GM12891 (cell line): ENCODE data around the gene SARDH.

Source experiments
- DNase-seq: peaks from one replicate; pipeline ENCODE4 v3.0.0; 2011; ENCODE audit warnings: low spot score; ENCODE audit not compliant: insufficient read length
- FAIRE-seq: peaks from 2 replicates; lab custom pipeline; 2011; peaks lifted over from hg19 to GRCh38; lab: Jason Lieb, UNC
- PAX5 ChIP-seq: IDR thresholded peaks from 2 replicates; pipeline ENCODE4 v1.6.1; 2011; ENCODE audit warnings: low read length, moderate library complexity, mild to moderate bottlenecking; ENCODE audit not compliant: insufficient read depth, severe bottlenecking
- POLR2A ChIP-seq: IDR thresholded peaks from 2 replicates; pipeline ENCODE4 v1.6.1; 2011; ENCODE audit warnings: low read depth, low read length, control low read depth
- POLR2AphosphoS5 ChIP-seq: IDR thresholded peaks from 2 replicates; pipeline ENCODE4 v1.6.1; 2011; ENCODE audit warnings: low read depth, low read length, control low read depth
- POU2F2 ChIP-seq: IDR thresholded peaks from 2 replicates; pipeline ENCODE4 v1.6.1; 2011; ENCODE audit warnings: low read depth, mild to moderate bottlenecking, control low read depth, low read length, moderate library complexity
- SPI1 ChIP-seq: IDR thresholded peaks from 2 replicates; pipeline ENCODE4 v1.6.1; 2011; ENCODE audit warnings: low read depth, low read length, control low read depth
- TAF1 ChIP-seq: IDR thresholded peaks from 2 replicates; pipeline ENCODE4 v1.6.1; 2011; ENCODE audit warnings: low read depth, low read length, control low read depth

The SARDH gene

DNA sequence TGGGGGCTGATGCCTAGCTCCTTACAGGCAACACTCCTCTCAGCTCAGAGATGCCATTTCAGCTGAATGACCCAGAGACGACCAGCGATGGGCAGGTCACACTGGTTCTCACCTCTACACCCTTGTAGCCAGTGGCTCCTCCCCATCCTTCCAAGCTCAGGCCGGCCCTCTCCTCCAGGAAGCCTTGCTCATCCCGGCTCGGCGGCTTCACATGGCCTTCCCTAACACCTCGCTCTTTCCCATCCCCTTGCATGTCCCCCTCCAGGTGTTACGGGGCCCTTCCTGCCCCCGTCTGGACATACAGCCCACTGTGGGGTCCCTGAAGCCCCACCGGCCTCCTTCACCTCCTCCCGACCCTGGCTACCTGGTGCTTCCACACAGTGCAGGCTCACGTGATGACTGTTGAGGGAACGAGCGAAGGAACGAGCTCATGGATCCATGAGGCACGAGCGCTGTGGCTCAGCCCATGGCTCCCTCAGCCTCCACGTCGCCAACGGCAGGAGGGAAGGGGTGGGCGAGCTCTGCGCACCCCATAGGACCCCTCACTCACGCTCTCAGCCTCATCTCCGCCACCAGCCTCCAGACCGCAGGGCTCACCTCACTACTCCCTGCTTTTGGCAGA is 45.7 kb downstream of the SARDH start:
- no peak for DNase-seq
- TF ChIP-seq SPI1 (no peak), POLR2AphosphoS5 (no peak), POU2F2 (no peak), PAX5 (no peak), TAF1 (no peak), POLR2A (no peak)
- no peak for FAIRE-seq

DNA sequence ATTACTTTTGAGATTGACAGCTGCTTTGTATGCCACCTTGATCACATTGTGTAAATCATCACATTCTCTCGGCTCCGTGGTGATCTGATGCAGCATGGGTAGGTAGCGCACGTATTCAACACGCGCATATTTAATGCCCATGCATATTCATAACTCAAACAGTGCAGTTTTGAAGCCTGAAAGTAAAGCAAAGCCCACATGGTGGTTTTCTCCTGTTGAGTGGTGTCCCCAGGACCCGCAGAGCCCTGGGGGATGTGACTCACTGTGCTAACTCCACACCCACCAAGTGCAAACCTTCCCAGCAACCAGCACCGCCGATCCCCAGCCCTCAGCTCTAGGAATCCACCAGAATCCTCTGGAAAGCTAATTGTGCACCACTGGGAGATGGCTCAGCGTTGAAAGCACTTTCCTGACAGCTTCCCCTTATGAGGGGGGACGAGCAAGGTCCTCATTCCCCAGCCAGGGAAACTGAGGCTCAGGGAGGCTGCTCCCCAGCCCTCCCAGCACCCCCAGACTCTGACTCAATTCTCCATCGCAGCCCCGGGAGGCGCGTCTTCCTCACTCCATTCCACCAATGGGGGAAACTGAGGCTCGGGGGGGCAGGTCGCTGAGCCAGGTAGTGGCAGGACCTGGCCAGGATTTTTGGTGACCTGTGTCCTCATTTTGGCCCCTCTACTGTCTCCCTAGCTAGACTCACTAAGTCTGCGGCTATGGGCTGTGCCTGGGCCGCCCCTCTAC is 46.4 kb downstream of the SARDH start:
- TF ChIP-seq POLR2A (no peak), POU2F2 (peak; percentile 52; the same call in 1 of the 2 replicates), TAF1 (no peak), SPI1 (no peak)

DNA sequence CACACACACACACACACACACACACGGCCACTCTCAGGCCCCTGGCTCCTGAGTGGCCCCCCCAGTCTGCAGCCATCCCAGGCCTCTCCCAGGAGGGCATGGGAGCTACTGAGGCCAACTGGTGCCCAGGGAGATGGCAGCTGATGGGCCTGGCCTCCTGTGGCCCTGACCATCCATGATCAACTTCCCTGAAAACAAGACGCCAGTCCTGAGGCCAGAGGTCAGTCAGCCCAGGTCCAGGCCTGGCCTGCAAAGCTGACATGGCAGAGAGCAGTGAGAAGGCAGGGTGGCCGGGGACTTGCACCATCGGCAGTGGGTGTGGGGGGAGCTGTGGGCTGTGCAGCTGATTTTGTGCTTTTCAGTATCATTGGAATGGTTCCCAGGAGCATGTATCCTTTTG is 47.0 kb downstream of the SARDH start:
- FAIRE-seq (no peak), DNase-seq (no peak)
- no peak for TF ChIP-seq POLR2AphosphoS5
- TF ChIP-seq PAX5, result no peak
- TF ChIP-seq POU2F2, result no peak
- TF ChIP-seq POLR2A, result no peak
- no peak for TF ChIP-seq SPI1
- no peak for TF ChIP-seq TAF1

More for the DNA sequence above, 46.4 kb downstream of the SARDH start:
- no peak for FAIRE-seq
- no peak for DNase-seq

DNA sequence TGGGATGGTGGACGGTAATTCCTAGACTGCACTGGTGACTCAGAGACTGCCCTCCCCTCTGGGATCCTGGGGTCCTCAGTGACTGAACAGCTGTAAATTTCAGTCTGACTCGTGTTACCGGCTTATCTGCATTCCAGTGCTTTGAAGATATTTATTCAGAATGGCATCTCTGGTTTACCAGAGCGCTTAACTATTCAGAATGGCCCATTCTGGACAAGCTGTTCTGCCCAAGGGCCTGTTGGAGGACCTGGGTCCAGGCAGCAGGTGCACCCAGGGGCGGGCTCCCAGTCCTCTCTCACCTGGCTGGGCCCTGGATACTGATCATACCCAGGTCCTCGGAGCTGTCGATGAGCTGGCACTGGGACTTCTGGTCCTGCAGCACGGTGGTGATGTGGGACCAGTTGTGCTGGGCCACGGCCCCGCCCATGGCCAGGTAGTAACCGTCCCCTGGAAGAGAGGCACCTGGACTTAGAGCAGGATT is 48.0 kb downstream of the SARDH start:
- DNase-seq, result no peak
- TF ChIP-seq TAF1 (no peak), PAX5 (no peak), POU2F2 (no peak)

DNA sequence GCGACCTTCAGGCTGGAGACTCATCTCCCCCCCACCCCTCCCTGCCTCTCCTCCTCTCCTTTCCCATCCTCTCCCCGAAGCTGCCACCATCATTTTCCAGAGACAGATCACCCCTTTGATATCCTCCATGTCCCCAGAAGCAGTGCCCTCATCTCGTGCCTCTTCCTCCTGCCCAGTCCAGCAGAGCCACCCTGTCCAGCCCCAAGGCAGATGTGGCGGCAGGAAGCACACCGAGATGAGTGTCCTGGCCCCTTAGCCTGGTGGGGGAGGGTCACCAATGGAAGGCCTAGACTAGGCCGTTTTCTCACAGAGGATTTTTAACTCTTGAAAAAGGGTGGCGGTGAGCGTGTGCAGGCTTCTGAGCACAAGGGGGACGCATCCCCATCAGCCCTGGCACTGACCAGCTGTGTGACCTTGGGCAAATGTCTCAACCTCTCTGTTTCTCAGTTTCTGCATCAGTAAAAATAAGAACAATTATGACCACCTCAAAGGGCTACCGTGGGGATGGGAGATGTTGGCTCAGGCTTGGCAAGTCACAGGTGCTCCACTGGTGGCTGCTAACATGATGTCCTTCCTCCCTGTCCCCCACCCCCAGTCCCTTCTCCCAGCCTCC is 48.9 kb downstream of the SARDH start:
- TF ChIP-seq PAX5 (no peak), TAF1 (no peak), POU2F2 (no peak), POLR2A (no peak), POLR2AphosphoS5 (no peak)
- FAIRE-seq, result no peak
- DNase-seq, result no peak

More for the DNA sequence above, 48.0 kb downstream of the SARDH start:
- no peak for FAIRE-seq

DNA sequence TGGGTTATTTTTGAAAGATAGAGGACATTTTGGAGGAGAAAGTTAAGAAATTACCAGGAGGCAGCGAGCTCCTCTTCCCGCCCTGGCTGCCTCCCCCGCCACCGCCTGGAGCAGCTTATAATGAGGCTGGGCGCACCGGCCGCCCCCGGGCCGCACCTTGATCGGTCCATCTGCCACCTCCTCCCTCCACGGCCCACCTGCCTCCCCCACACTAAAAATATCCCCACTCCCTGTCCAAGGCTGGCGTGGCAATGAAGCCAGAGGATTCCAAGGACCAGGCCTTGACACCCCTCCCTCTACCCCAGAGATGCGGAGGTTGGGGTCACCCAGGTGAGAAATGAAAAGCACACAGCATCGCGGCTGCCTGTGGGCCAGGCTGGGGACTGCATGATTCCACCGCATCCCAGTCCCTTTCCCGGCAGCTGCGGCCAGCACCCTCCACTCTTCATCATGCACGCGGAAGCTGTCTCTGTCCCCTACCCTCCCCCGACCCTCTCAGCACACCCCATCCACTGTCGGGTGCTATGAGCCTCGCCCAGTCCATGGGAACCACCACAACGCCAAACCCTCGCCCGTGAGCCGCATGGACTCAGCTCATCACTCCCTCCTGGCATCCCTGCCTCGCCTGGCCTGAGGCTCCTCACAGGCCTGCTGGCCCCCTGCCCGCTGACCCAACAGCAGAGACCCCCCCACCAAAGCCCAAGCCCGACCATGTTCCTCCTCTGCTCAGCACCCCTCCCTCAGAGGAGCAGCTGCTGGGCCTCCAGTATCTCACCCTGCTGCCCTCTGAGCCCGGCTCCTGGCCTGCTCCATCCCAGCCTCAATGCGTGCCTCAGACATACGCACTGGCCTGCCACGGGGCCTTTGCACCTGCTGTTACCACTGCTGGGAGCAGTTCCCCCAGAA is 50.0 kb downstream of the SARDH start:
- no peak for FAIRE-seq
- no peak for DNase-seq
- TF ChIP-seq POLR2A, result no peak
- TF ChIP-seq PAX5, result no peak
- TF ChIP-seq POU2F2, result no peak
- no peak for TF ChIP-seq TAF1

DNA sequence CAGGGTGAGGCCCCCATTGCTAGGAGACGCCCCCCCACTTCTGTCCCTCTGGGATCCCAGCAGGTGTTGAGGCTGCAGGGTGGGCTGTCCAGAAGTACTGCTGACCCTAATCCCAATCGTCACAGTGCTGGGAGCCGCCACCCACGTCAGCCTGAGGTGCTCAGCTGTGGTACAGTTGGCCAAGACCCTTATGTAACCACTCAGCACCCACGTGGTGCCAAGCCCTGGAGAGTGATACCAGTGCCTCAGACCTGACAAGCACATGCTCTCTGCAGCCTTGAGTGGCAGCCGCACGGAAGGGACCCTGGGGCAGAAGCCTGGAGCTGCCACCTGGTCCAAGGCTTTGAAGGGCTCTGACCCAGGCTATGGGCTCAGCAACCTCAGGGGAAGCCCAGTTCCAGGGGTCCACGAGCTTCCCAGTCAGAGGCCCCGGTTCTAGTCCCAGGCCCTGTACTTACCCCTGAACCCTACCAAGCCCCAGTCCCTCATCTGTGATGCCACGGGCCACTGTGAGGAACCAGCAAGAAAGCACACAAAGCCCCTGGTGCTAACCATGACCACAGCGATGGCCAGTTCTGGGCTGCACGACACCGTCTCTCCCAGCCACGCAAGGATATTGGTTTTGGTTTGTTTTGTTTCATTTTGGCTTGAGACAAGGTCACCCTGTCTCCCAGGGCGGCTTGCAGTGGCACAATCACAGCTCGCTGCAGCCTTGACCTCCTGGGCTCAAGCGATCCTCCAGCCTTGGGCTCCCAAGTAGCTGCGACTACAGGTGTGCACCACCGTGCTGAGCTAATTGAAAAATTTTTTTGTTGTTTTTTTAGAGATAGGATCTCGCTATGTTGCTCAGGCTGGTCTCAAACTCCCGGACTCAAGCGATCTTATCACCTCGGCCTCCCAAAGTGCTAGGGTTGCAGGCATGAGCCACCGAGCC is 51.2 kb downstream of the SARDH start:
- DNase-seq (no peak), FAIRE-seq (no peak)
- TF ChIP-seq POLR2A, result no peak
- no peak for TF ChIP-seq POU2F2
- no peak for TF ChIP-seq SPI1
- no peak for TF ChIP-seq TAF1
- TF ChIP-seq PAX5, result no peak
- TF ChIP-seq POLR2AphosphoS5, result no peak
